GM12873 (cell line): Measurements from ENCODE around the gene EBLN1.

Experiments
- CTCF ChIP-seq: IDR thresholded peaks from 2 replicates; pipeline ENCODE4 v1.5.1; 2012; ENCODE audit warnings: low read depth, mild to moderate bottlenecking, moderate library complexity, low read length, control low read depth; ENCODE audit not compliant: insufficient read depth; ENCODE audit errors: missing control alignments

EBLN1 gene

GRCh38 chr10:22244001-22244400 lies 26.2 kb upstream of the EBLN1 start:
- TF ChIP-seq CTCF, result peak; percentile 30

DNA sequence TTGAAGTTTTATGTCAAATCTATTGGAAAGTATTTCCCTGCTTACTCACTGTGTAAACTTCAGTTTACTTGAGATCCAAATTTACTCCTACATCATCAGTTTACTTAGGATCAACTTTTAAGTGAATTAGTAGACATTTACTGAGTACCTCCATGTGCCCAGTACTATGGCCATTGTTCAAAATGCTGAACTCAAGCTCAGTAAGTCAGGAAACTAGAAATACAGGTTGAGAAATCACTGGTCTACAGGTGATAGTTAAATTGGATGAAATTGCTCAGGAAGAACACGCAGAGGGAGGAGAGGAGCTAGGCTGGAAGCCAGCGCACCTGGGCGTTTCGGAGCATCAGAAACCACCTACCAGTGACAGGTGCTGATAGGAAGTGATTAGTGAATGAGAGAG lies 25.5 kb upstream of the EBLN1 start:
- TF ChIP-seq CTCF, result no peak

- TF ChIP-seq CTCF, result no peak
These were observed 13.4 kb upstream of the EBLN1 start for GRCh38 chr10:22231260-22231659.

GRCh38 chr10:22230158-22230833 lies 12.5 kb upstream of the EBLN1 start:
- TF ChIP-seq CTCF, result no peak

DNA sequence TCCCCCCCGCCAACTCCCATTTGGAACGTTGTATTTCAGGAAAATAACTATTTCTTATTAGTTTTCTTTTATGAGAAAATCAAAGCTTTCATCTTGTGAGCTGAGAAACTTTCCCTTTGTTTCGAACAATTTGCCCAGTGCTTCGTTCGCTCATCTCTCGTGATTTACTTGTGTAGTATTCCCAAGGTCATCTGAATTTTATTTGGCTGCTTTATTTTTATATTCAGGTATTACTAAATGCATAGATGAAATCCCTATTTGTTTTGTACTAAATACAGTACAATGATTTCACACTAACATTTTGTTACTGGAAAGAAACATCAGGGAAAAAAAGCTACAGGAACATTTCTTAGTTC lies 12.0 kb upstream of the EBLN1 start:
- TF ChIP-seq CTCF, result no peak

- no peak for TF ChIP-seq CTCF
These were observed 11.4 kb upstream of the EBLN1 start for GRCh38 chr10:22228943-22229801.

- no peak for TF ChIP-seq CTCF
These were observed 10.5 kb upstream of the EBLN1 start for GRCh38 chr10:22228167-22228938.
